ENCODE data around the gene EMILIN1. TPM values are rescaled to one million over a fixed set of nuclear protein-coding genes. Genes with fewer than 3 reads are reported as not detected.

Gene EMILIN1
- total and polyA plus RNA-seq, 10 of the 15 experiments (the other 5 are each of a cell fraction or from before 2014, with no cell fraction given): 0.01 to 2.3 (median 1.2) TPM; not detected in 2

- FAIRE-seq: no peak
- ChIA-PET RAD21 (ENCODE audit: unreplicated experiment) (no interaction called here), CTCF (no interaction called here), SMC1A (ENCODE audit: uncharacterized antibody, unreplicated experiment) (interaction anchor here (1.2 kb wide), 1 partner anchor 22 kb away, joined by 5 read pairs; no protein-coding TSS in a partner anchor), POLR2A (interaction anchor here (0.6 to 2.0 kb wide), 3 partner anchors 9 to 212 kb away, joined by 3 to 8 read pairs (median 3); partner anchors contain the start of genes AGBL5 and OST4)
- no peaks in the 10 kb centered on the region for H4K20me1 ChIP-seq (ENCODE audit: control insufficient read depth, insufficient read depth)
- no peaks in the 10 kb centered on the region for H3K9me3 ChIP-seq (replicated peaks; ENCODE audit: control insufficient read depth, insufficient read depth, low read length)
- H3K36me3 ChIP-seq (ENCODE audit: control insufficient read depth in 2 of 2, insufficient read depth in 2 of 2, low read length in 1 of 2): peaks cover 1 to 22% of the 10 kb centered on the region in 2 experiments
- H3K4me3 ChIP-seq: no peak overlapping the region
- H3K27ac ChIP-seq (ENCODE audit: control insufficient read depth, insufficient read depth): no peak overlapping the region
- no TSS peak for BruUV-seq (replicated peaks)
- ATAC-seq: no peak
- no peak for DNase-seq (ENCODE audit: low read depth, low spot score)
- intact Hi-C loops (cut with micrococcal nuclease; ENCODE audit: unreplicated experiment): no loop called here
- H3K4me2 ChIP-seq (ENCODE audit: control insufficient read depth, insufficient read depth): no peak overlapping the region
- no peaks in the 10 kb centered on the region for H3K27me3 ChIP-seq (replicated peaks in 1 of 2; ENCODE audit: control insufficient read depth in 2 of 2, insufficient read depth in 2 of 2, low read length in 1 of 2)
- H3K9ac ChIP-seq (ENCODE audit: control insufficient read depth, insufficient read depth, low read length): no peak overlapping the region
- in situ Hi-C loops (cut with MboI): no loop called here
- TF ChIP-seq POLR2A (IDR thresholded peaks at IDR 0.05; ENCODE audit: low read depth, low read length) (peak; percentile 43; the same call in 1 of the 2 replicates), ZZZ3 (IDR thresholded peaks at IDR 0.05; ENCODE audit: control insufficient read depth, insufficient read length, low read depth) (no peak)
- WGBS (ENCODE audit: insufficient coverage, insufficient replicate concordance, low lambda C conversion rate, missing lambda C conversion rate): 100% methylated on average over 3 of the region's 3 CpGs
- no peaks in the 10 kb centered on the region for H3K4me1 ChIP-seq (ENCODE audit: control insufficient read depth, insufficient read depth, low read length)
- H3K79me2 ChIP-seq (ENCODE audit: control insufficient read depth, insufficient read depth, low read length): no peaks in the 10 kb centered on the region
- no peak overlapping the region for H2AFZ ChIP-seq (ENCODE audit: control insufficient read depth, low read depth, low read length)
Measured at GRCh38 chr2:27060323-27060722, 18.1 kb upstream of the EMILIN1 start.

- in situ Hi-C loops (cut with MboI): no loop called here
- FAIRE-seq: no peak
- H3K27ac ChIP-seq (ENCODE audit: control insufficient read depth, insufficient read depth): no peak overlapping the region
Measured at GRCh38 chr2:27065128-27065527, 13.3 kb upstream of the EMILIN1 start.

More at GRCh38 chr2:27065128-27065527, 13.3 kb upstream of the EMILIN1 start:
- BruUV-seq (replicated peaks): no TSS peak
- WGBS (ENCODE audit: insufficient coverage, insufficient replicate concordance, low lambda C conversion rate, missing lambda C conversion rate): 96% methylated on average over 3 of the region's 3 CpGs
- DNase-seq (ENCODE audit: low read depth, low spot score) (no peak), ATAC-seq (no peak)
- ChIA-PET POLR2A (interaction anchor here (12.2 kb wide), 1 partner anchor 12 kb away, joined by 139 read pairs; the partner anchor contains the start of gene AGBL5), RAD21 (ENCODE audit: unreplicated experiment) (no interaction called here), CTCF (interaction anchor here (1.1 to 2.4 kb wide), 3 partner anchors 11 to 103 kb away, joined by 3 to 7 read pairs (median 5); partner anchors contain the start of gene AGBL5), SMC1A (ENCODE audit: uncharacterized antibody, unreplicated experiment) (interaction anchor here (1.5 to 1.8 kb wide), 2 partner anchors 9 to 40 kb away, joined by 3 to 6 read pairs; no protein-coding TSS in a partner anchor)
- H3K79me2 ChIP-seq (ENCODE audit: control insufficient read depth, insufficient read depth, low read length): peaks cover 18% of the 10 kb centered on the region
- no peak overlapping the region for H2AFZ ChIP-seq (ENCODE audit: control insufficient read depth, low read depth, low read length)
- no peaks in the 10 kb centered on the region for H3K27me3 ChIP-seq (replicated peaks in 1 of 2; ENCODE audit: control insufficient read depth in 2 of 2, insufficient read depth in 2 of 2, low read length in 1 of 2)
- H3K4me1 ChIP-seq (ENCODE audit: control insufficient read depth, insufficient read depth, low read length): peaks cover 3% of the 10 kb centered on the region
- no peaks in the 10 kb centered on the region for H4K20me1 ChIP-seq (ENCODE audit: control insufficient read depth, insufficient read depth)
- intact Hi-C loops (cut with micrococcal nuclease; ENCODE audit: unreplicated experiment): no loop called here
- H3K9ac ChIP-seq (ENCODE audit: control insufficient read depth, insufficient read depth, low read length): no peak overlapping the region
- TF ChIP-seq SIX5 (IDR thresholded peaks at IDR 0.05; ENCODE audit: low read depth, low read length, severe bottlenecking) (no peak), WRNIP1 (IDR thresholded peaks at IDR 0.05; ENCODE audit: borderline replicate concordance, low read depth, low read length) (no peak), ATF2 (IDR thresholded peaks at IDR 0.05; ENCODE audit: low read length) (no peak), CEBPZ (IDR thresholded peaks at IDR 0.05; ENCODE audit: low read depth, low read length) (no peak)
- no peak overlapping the region for H3K4me2 ChIP-seq (ENCODE audit: control insufficient read depth, insufficient read depth)
- H3K9me3 ChIP-seq (replicated peaks; ENCODE audit: control insufficient read depth, insufficient read depth, low read length): no peaks in the 10 kb centered on the region
- H3K36me3 ChIP-seq (ENCODE audit: control insufficient read depth in 2 of 2, insufficient read depth in 2 of 2, low read length in 1 of 2): peaks cover 3 to 24% of the 10 kb centered on the region in 2 experiments; a peak in 3 of 4 replicates
- H3K4me3 ChIP-seq: no peak overlapping the region

All from GM12878 (cell line).